HG02885 (cell line): ENCODE measurements around the gene LRRC31.

Experiments used
- ATAC-seq: cut with Tn5 transposase; IDR thresholded peaks from one replicate; pipeline ENCODE4 v1.9.1; 2021; ENCODE audit warnings: mild to moderate bottlenecking; ENCODE audit not compliant: unreplicated experiment, poor library complexity

Gene LRRC31

GRCh38 chr3:169869484-169870220 lies at the start of gene LRRC31:
Gene LRRC31 (minus strand): TSS chr3:169869935. CDS start chr3:169869807, 128 bp downstream.
- ATAC-seq, result no peak

- ATAC-seq, result no peak
Observed at GRCh38 chr3:169914321-169914720, 44.6 kb upstream of the LRRC31 start.

GRCh38 chr3:169913323-169913722 lies 43.6 kb upstream of the LRRC31 start:
- no peak for ATAC-seq

- no peak for ATAC-seq
Observed at GRCh38 chr3:169911272-169911671, 41.5 kb upstream of the LRRC31 start, which contains the start of gene SAMD7. Gene SAMD7 (plus strand): TSS chr3:169911572. CDS start chr3:169919499, 7,927 bp downstream.

- no peak for ATAC-seq
Observed at GRCh38 chr3:169907944-169908343, 38.2 kb upstream of the LRRC31 start.

- ATAC-seq, result no peak
Observed at GRCh38 chr3:169907476-169907875, 37.7 kb upstream of the LRRC31 start.

GRCh38 chr3:169905404-169905803 lies 35.7 kb upstream of the LRRC31 start:
- ATAC-seq, result no peak

- ATAC-seq, result no peak
Observed at GRCh38 chr3:169901453-169901852, 31.7 kb upstream of the LRRC31 start.

GRCh38 chr3:169897284-169897683 lies 27.5 kb upstream of the LRRC31 start:
- ATAC-seq, result no peak

- ATAC-seq, result no peak
Observed at GRCh38 chr3:169895072-169895471, 25.3 kb upstream of the LRRC31 start.

GRCh38 chr3:169894110-169894509 lies 24.4 kb upstream of the LRRC31 start:
- ATAC-seq, result no peak

GRCh38 chr3:169891886-169892285 lies 22.2 kb upstream of the LRRC31 start:
- no peak for ATAC-seq

GRCh38 chr3:169886671-169887070 lies 16.9 kb upstream of the LRRC31 start:
- no peak for ATAC-seq

- ATAC-seq, result no peak
Observed at GRCh38 chr3:169880576-169881250, 11.0 kb upstream of the LRRC31 start.

GRCh38 chr3:169879845-169880575 lies 10.3 kb upstream of the LRRC31 start:
- no peak for ATAC-seq

- no peak for ATAC-seq
Observed at GRCh38 chr3:169879013-169879557, 9.3 kb upstream of the LRRC31 start.

GRCh38 chr3:169871129-169871886 lies 1.6 kb upstream of the LRRC31 start:
- ATAC-seq, result no peak

- no peak for ATAC-seq
Observed at GRCh38 chr3:169868369-169868768, 1.4 kb downstream of the LRRC31 start.

- ATAC-seq, result no peak
Observed at GRCh38 chr3:169867584-169868210, 2.0 kb downstream of the LRRC31 start.
